HFFc6 (cell line): Measurements from ENCODE around the gene FSTL4. TPM values are rescaled to one million over a fixed set of nuclear protein-coding genes. Genes with fewer than 3 reads are reported as not detected.

ENCODE experiments used
- DNase-seq: peaks from one replicate; pipeline ENCODE4 v3.0.0-alpha.2; 2018
- H3K27ac Mint-ChIP-seq: 2 replicates; pipeline ENCODE4 v1.8.0; 2020; ENCODE audit warnings: mild to moderate bottlenecking, mixed read lengths
- H3K27me3 Mint-ChIP-seq: 2 replicates; pipeline ENCODE4 v1.8.0; 2021; ENCODE audit warnings: mild to moderate bottlenecking, moderate library complexity, mixed read lengths; ENCODE audit not compliant: insufficient read depth
- H3K36me3 Mint-ChIP-seq: 2 replicates; pipeline ENCODE4 v1.8.0; 2021; ENCODE audit warnings: low read depth, mixed read lengths
- H3K4me1 Mint-ChIP-seq: 2 replicates; pipeline ENCODE4 v1.8.0; 2020; ENCODE audit warnings: low read depth, mixed read lengths
- H3K4me3 Mint-ChIP-seq: 2 replicates; pipeline ENCODE4 v1.8.0; 2020; ENCODE audit warnings: mild to moderate bottlenecking, moderate library complexity, mixed read lengths
- H3K9me3 Mint-ChIP-seq: 2 replicates; pipeline ENCODE4 v1.8.0; 2020; ENCODE audit warnings: mild to moderate bottlenecking, mixed read lengths
- CTCF ChIP-seq: fragments of 200-600 bp; sonication (generic); IDR thresholded peaks from 2 replicates; pipeline ENCODE4 v1.5.0; 2021; ENCODE audit warnings: antibody characterized with exemption, mild to moderate bottlenecking
- total RNA-seq, 6 experiments: library from RNA; stranded (reverse); fragmentation: NEBNext Ultra II Directional; extraction: Animal tissue kit (Norgen Biotek cat#: 25700); gene quantifications; 2 replicates in 1 of 6; 3 replicates in 5 of 6; pipeline ENCODE4 v1.2.3, GENCODE V29; 2021

The FSTL4 gene
- total RNA-seq, 6 experiments from 2014 or later, result not detected

GRCh38 chr5:133370904-133371303 is 241.4 kb downstream of the FSTL4 start:
- DNase-seq, result no peak
- TF ChIP-seq CTCF, result no peak
- no peak overlapping the region for H3K4me3 Mint-ChIP-seq
- no peak overlapping the region for H3K27ac Mint-ChIP-seq
- no peaks in the 10 kb centered on the region for H3K36me3 Mint-ChIP-seq
- H3K27me3 Mint-ChIP-seq, result peaks cover 32% of the 10 kb centered on the region
- peaks cover 9% of the 10 kb centered on the region for H3K4me1 Mint-ChIP-seq
- H3K9me3 Mint-ChIP-seq, result no peaks in the 10 kb centered on the region

- no peak overlapping the region for H3K27ac Mint-ChIP-seq
- H3K4me3 Mint-ChIP-seq, result no peak overlapping the region
- peaks cover 9% of the 10 kb centered on the region for H3K4me1 Mint-ChIP-seq
- H3K27me3 Mint-ChIP-seq, result peaks cover 32% of the 10 kb centered on the region
- H3K36me3 Mint-ChIP-seq, result no peaks in the 10 kb centered on the region
- TF ChIP-seq CTCF, result no peak
- no peak for DNase-seq
- no peaks in the 10 kb centered on the region for H3K9me3 Mint-ChIP-seq
These were observed 242.1 kb downstream of the FSTL4 start for GRCh38 chr5:133370036-133370831.

- Mint-ChIP-seq H3K4me3 (no peak overlapping the region), H3K27ac (no peak overlapping the region), H3K9me3 (no peaks in the 10 kb centered on the region), H3K4me1 (peaks cover 9% of the 10 kb centered on the region), H3K36me3 (no peaks in the 10 kb centered on the region), H3K27me3 (peaks cover 30% of the 10 kb centered on the region)
- DNase-seq, result no peak
- no peak for TF ChIP-seq CTCF
These were observed 243.2 kb downstream of the FSTL4 start for GRCh38 chr5:133368916-133369783.

GRCh38 chr5:133367984-133368383 is 244.4 kb downstream of the FSTL4 start:
- Mint-ChIP-seq H3K4me3 (no peak overlapping the region), H3K27me3 (peaks cover 32% of the 10 kb centered on the region), H3K36me3 (no peaks in the 10 kb centered on the region), H3K9me3 (no peaks in the 10 kb centered on the region), H3K27ac (no peak overlapping the region), H3K4me1 (peaks cover 9% of the 10 kb centered on the region)
- DNase-seq, result no peak
- no peak for TF ChIP-seq CTCF

GRCh38 chr5:133367071-133367786 is 245.1 kb downstream of the FSTL4 start:
- Mint-ChIP-seq H3K36me3 (no peaks in the 10 kb centered on the region), H3K27ac (no peak overlapping the region), H3K4me1 (peaks cover 9% of the 10 kb centered on the region), H3K27me3 (peaks cover 28% of the 10 kb centered on the region), H3K9me3 (no peaks in the 10 kb centered on the region), H3K4me3 (no peak overlapping the region)
- no peak for DNase-seq
- no peak for TF ChIP-seq CTCF
